Measurements from ENCODE around the gene NLRP4. TPM values are rescaled to one million over a fixed set of nuclear protein-coding genes. Genes with fewer than 3 reads are reported as not detected.

The NLRP4 gene
- total and polyA plus RNA-seq, 2 experiments from 2014 or later: not detected

- TF ChIP-seq ZNF462 (CRISPR knock-in tag; IDR thresholded peaks at IDR 0.05) (no peak), EZH2phosphoT487 (IDR thresholded peaks at IDR 0.05; ENCODE audit: unreplicated experiment) (no peak), NANOG (IDR thresholded peaks at IDR 0.05; ENCODE audit: borderline replicate concordance) (no peak)
Observed at GRCh38 chr19:55802281-55802680, 34.1 kb upstream of the NLRP4 start (continued).

- Histone ChIP-seq H3K79me2 (replicated peaks; ENCODE audit: insufficient read depth) (no peaks in the 10 kb centered on the region), H2AFZ (no peak overlapping the region), H3K4me2 (no peak overlapping the region), H3F3A (replicated peaks; ENCODE audit: low read depth) (no peaks in the 10 kb centered on the region), H4K20me1 (replicated peaks; ENCODE audit: insufficient read depth) (no peaks in the 10 kb centered on the region), H3K36me3 (ENCODE audit: insufficient read depth) (no peaks in the 10 kb centered on the region; the same call in 1 of the 2 replicates), H3K4me1 (ENCODE audit: insufficient read depth) (no peaks in the 10 kb centered on the region), H3K27ac (ENCODE audit: low read depth) (no peak overlapping the region), H3K9me2 (ENCODE audit: insufficient read depth) (peaks cover 4% of the 10 kb centered on the region; the same call in 1 of the 2 replicates), H3K27me3 (ENCODE audit: insufficient read depth) (no peaks in the 10 kb centered on the region), H3K4me3 (no peak overlapping the region)
- no peak overlapping the region for H3K4me3 Mint-ChIP-seq
- TF ChIP-seq CTCF (conservative IDR thresholded peaks at IDR 0.05; ENCODE audit: low read depth in 2 of 2) (peak; percentile 53 to 56), ETS1 (IDR thresholded peaks at IDR 0.05) (no peak)
- H3K27me3 Mint-ChIP-seq (ENCODE audit: insufficient read depth, low read depth, poor library complexity): peaks cover 4% of the 10 kb centered on the region
- H3K36me3 Mint-ChIP-seq (ENCODE audit: low read depth): peaks cover 26% of the 10 kb centered on the region
- no peaks in the 10 kb centered on the region for H3K4me1 Mint-ChIP-seq
- peak; percentile 55; the same call in 2 of the 3 replicates for ATAC-seq
- DNase-seq (ENCODE audit: low spot score): peak; percentile 80
- H3K27ac Mint-ChIP-seq: no peak overlapping the region
- H3K9me3 Mint-ChIP-seq: peaks cover 100% of the 10 kb centered on the region
Observed at GRCh38 chr19:55809381-55810058, 26.8 kb upstream of the NLRP4 start.

Measured in GM23338 (cell line).